ENCODE results near the gene TUBGCP2. TPM values are rescaled to one million over a fixed set of nuclear protein-coding genes. Genes with fewer than 3 reads are reported as not detected.

The TUBGCP2 gene
- total RNA-seq, 1 experiment from 2014 or later: 52.4 TPM

- Histone ChIP-seq H3K23ac (ENCODE audit: insufficient read length, low read depth, low read length) (no peak overlapping the region), H3K14ac (ENCODE audit: insufficient read depth, low read length) (no peak overlapping the region), H3K27me3 (ENCODE audit: insufficient read depth, low read length) (no peaks in the 10 kb centered on the region), H3K9ac (ENCODE audit: extremely low read depth, insufficient read length, low read length) (no peak overlapping the region), H4K5ac (ENCODE audit: insufficient read length, low read depth, low read length) (no peak overlapping the region), H3K4me2 (ENCODE audit: insufficient read depth, insufficient read length, low read length) (no peak overlapping the region), H2BK12ac (ENCODE audit: insufficient read length, low read depth, low read length) (no peak overlapping the region), H4K8ac (replicated peaks; ENCODE audit: insufficient read length, low read depth, low read length) (no peak overlapping the region), H4K91ac (ENCODE audit: insufficient read length, low read depth, low read length) (no peak overlapping the region), H2BK15ac (ENCODE audit: low read depth, low read length) (no peak overlapping the region), H2BK120ac (ENCODE audit: low read depth, low read length, poor library complexity, severe bottlenecking) (no peak overlapping the region), H3K79me2 (ENCODE audit: insufficient read depth, low read length) (no peaks in the 10 kb centered on the region), H2AK5ac (ENCODE audit: insufficient read length, low read length) (no peak overlapping the region), H3K9me3 (ENCODE audit: control insufficient read depth, low read depth, low read length) (no peaks in the 10 kb centered on the region), H2BK20ac (ENCODE audit: low read depth, low read length, poor library complexity, severe bottlenecking) (no peak overlapping the region), H2BK5ac (ENCODE audit: insufficient read length, low read length) (no peak overlapping the region), H3K18ac (ENCODE audit: insufficient read length, low read depth, low read length) (no peak overlapping the region), H3K4me1 (ENCODE audit: insufficient read depth, low read length) (no peaks in the 10 kb centered on the region), H3K27ac (ENCODE audit: insufficient read length, low read depth, low read length) (no peak overlapping the region), H4K20me1 (ENCODE audit: control insufficient read depth, insufficient read depth, insufficient read length) (no peaks in the 10 kb centered on the region), H3K56ac (ENCODE audit: insufficient read length, low read depth, low read length) (no peak overlapping the region), H3K23me2 (ENCODE audit: insufficient read length, low read depth, low read length, poor library complexity, severe bottlenecking) (no peaks in the 10 kb centered on the region), H3K4ac (ENCODE audit: low read depth, low read length) (no peak overlapping the region), H2AFZ (ENCODE audit: low read length) (no peak overlapping the region), H3K79me1 (ENCODE audit: insufficient read depth, low read depth, low read length, poor library complexity, severe bottlenecking) (no peaks in the 10 kb centered on the region), H3T11ph (ENCODE audit: low read length) (no peak overlapping the region)
- no peak for DNase-seq
- H3K4me1 Mint-ChIP-seq: 0 out of 4 replicates have a peak, but pooled peaks cover 0 to 3% of the 10 kb centered on the region in 2 experiments
- peak overlapping the region in 1 of 3 experiments; percentile 6; a peak in 1 of 7 replicates for H3K27ac Mint-ChIP-seq
- peaks cover 17 to 59% (median 48%) of the 10 kb centered on the region in 3 experiments; a peak in 6 of 7 replicates for H3K36me3 Mint-ChIP-seq (ENCODE audit: insufficient read depth in 1 of 3, low read depth in 3 of 3)
- H3K27me3 Mint-ChIP-seq (ENCODE audit: low read depth): no peaks in the 10 kb centered on the region
- H3K4me3 Mint-ChIP-seq: no peak overlapping the region
- no peaks in the 10 kb centered on the region for H3K9me3 Mint-ChIP-seq
- WGBS (ENCODE audit: extremely low coverage, insufficient read length, low lambda C conversion rate): no CpG with 5 or more reads among the region's 38 CpGs
- TF ChIP-seq CTCF (conservative IDR thresholded peaks at IDR 0.05): no peak
Measured at GRCh38 chr10:133281628-133282372, 26.9 kb downstream of the TUBGCP2 start.

Data from H9 (cell line).